HG02973 (cell line): ENCODE results near the gene AXL.
A peak's percentile ranks its signal among the peaks of the same experiment; 100 is the strongest.
"Not testable (repeated sequence)": the region's sequence is repeated elsewhere in the genome, so short reads cannot be mapped to it uniquely, and the experiment has no call there.

Experiments used
- ATAC-seq: cut with Tn5 transposase; IDR thresholded peaks from one replicate; pipeline ENCODE4 v1.9.1; 2021; ENCODE audit warnings: moderate library complexity; ENCODE audit not compliant: unreplicated experiment

The AXL gene

GRCh38 chr19:41269055-41269454 is 50.0 kb downstream of the AXL start:
- ATAC-seq = no peak

GRCh38 chr19:41269571-41269970 is 50.5 kb downstream of the AXL start:
- ATAC-seq = no peak

- ATAC-seq = no peak
Observed at GRCh38 chr19:41273076-41273475, 54.1 kb downstream of the AXL start.

- no peak for ATAC-seq
Observed at GRCh38 chr19:41274802-41275201, 55.8 kb downstream of the AXL start.

GRCh38 chr19:41276231-41276630 is 57.2 kb downstream of the AXL start:
- ATAC-seq = no peak

GRCh38 chr19:41278478-41278877 is 59.5 kb downstream of the AXL start:
- ATAC-seq = no peak

GRCh38 chr19:41288673-41289530 is 69.9 kb downstream of the AXL start:
- ATAC-seq = no peak

- not testable (repeated sequence) for ATAC-seq
Observed at GRCh38 chr19:41289814-41290213, 70.8 kb downstream of the AXL start.

GRCh38 chr19:41294393-41294792 is 75.4 kb downstream of the AXL start:
- ATAC-seq = no peak

- ATAC-seq = no peak
Observed at GRCh38 chr19:41295499-41295898, 76.5 kb downstream of the AXL start.

- ATAC-seq = no peak
Observed at GRCh38 chr19:41296433-41296871, 77.4 kb downstream of the AXL start.

- peak; percentile 70 for ATAC-seq
Observed at GRCh38 chr19:41297628-41298347, 78.8 kb downstream of the AXL start.

GRCh38 chr19:41298348-41298964 is 79.4 kb downstream of the AXL start:
- ATAC-seq = no peak

GRCh38 chr19:41299046-41299754 is 80.2 kb downstream of the AXL start:
- ATAC-seq = no peak

- no peak for ATAC-seq
Observed at GRCh38 chr19:41299755-41300089, 80.7 kb downstream of the AXL start.

GRCh38 chr19:41300555-41300954 is 81.5 kb downstream of the AXL start:
- ATAC-seq = no peak

- no peak for ATAC-seq
Observed at GRCh38 chr19:41302624-41303351, 83.8 kb downstream of the AXL start.

- no peak for ATAC-seq
Observed at GRCh38 chr19:41303954-41304353, 84.9 kb downstream of the AXL start.

- ATAC-seq = no peak
Observed at GRCh38 chr19:41304706-41305483, 85.9 kb downstream of the AXL start.
